Osteocyte (in vitro differentiated cells): ENCODE results near the gene CFAP206. TPM values are rescaled to one million over a fixed set of nuclear protein-coding genes. Genes with fewer than 3 reads are reported as not detected.

Experiments
- DNase-seq: peaks from one replicate; pipeline ENCODE4 v3.0.0; 2021; ENCODE audit warnings: mixed read lengths; ENCODE audit not compliant: unreplicated experiment; ENCODE audit errors: extremely low spot score
- H3K27ac Mint-ChIP-seq: one replicate; pipeline ENCODE4 v1.8.0; 2021; ENCODE audit warnings: mild to moderate bottlenecking, mixed read lengths; ENCODE audit not compliant: unreplicated experiment
- H3K27me3 Mint-ChIP-seq: one replicate; pipeline ENCODE4 v1.8.0; 2021; ENCODE audit warnings: mixed read lengths; ENCODE audit not compliant: unreplicated experiment
- H3K36me3 Mint-ChIP-seq: one replicate; pipeline ENCODE4 v1.8.0; 2021; ENCODE audit warnings: mixed read lengths; ENCODE audit not compliant: unreplicated experiment
- H3K4me1 Mint-ChIP-seq: one replicate; pipeline ENCODE4 v1.8.0; 2021; ENCODE audit warnings: mixed read lengths; ENCODE audit not compliant: unreplicated experiment
- H3K4me3 Mint-ChIP-seq: one replicate; pipeline ENCODE4 v1.8.0; 2021; ENCODE audit warnings: mild to moderate bottlenecking, moderate library complexity, mixed read lengths; ENCODE audit not compliant: unreplicated experiment
- H3K9me3 Mint-ChIP-seq: one replicate; pipeline ENCODE4 v1.8.0; 2021; ENCODE audit warnings: mixed read lengths; ENCODE audit not compliant: unreplicated experiment
- CTCF ChIP-seq: fragments of 200-600 bp; sonication (generic); IDR thresholded peaks from 2 replicates; pipeline ENCODE4 v1.5.0; 2021; ENCODE audit warnings: antibody characterized with exemption, mild to moderate bottlenecking, moderate library complexity
- total RNA-seq: library from RNA; stranded (reverse); gene quantifications from 2 replicates; pipeline ENCODE4 v1.2.1, GENCODE V29; 2021

The CFAP206 gene
- total RNA-seq, 1 donor from 2014 or later = 0.30 TPM

DNA sequence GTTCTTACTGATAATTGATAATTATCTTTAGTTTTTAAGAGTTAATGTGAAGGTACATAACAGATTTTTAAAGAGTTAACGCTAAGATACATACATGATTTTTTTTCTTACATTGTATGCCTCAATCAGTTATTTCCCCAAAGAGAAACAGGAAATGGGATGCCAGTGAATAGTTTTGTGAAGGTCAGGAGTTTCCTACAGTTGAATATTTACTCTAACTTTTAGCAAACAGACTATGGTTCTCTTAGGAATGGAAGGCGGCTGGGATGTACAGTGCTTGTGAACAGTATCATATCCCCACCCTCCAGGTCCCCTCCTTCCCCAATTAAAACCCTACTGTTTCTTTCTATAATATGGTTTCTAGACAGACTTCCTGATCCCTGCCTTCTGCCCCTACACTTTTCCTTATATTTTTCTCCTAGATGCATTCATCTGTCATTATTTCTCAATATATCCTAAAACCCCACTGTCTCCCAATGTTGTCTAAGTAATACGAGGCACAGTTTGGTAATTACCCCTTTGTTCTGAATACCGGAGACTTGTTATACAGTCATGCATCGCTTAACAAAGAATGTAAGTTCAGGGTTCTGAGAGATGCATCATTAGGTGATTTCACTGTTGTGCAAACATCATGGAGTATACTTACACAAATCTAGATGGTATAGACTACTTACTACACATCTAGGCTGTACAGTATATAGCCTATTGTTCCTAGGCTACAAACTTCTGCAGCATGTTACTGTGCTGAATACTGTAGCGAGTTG lies 94.2 kb downstream of the CFAP206 start:
- Mint-ChIP-seq H3K36me3 (peaks cover 31% of the 10 kb centered on the region), H3K27me3 (no peaks in the 10 kb centered on the region)
- no peak for DNase-seq

DNA sequence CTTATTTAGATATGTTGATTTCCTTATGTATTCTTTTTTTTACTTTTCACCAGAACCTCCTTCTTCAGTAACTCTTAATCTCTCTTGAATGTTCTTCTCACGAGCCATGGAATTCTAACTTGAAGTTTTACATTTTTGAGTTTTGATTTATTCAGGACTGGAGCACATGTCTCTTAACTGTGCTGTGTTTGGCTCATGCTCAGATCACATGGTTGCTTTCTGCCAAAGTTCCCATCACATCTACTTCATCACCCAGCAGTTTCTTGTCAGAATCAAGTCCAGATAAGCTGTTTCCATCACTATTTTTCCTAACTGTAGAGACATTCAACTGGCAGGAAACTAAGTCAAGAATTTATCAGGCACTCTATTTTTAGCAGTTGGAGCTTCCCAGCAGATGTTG lies 96.7 kb downstream of the CFAP206 start:
- no peak for TF ChIP-seq CTCF
- peaks cover 38% of the 10 kb centered on the region for H3K36me3 Mint-ChIP-seq
- H3K27me3 Mint-ChIP-seq = no peaks in the 10 kb centered on the region
- no peaks in the 10 kb centered on the region for H3K9me3 Mint-ChIP-seq
- no peak for DNase-seq
- H3K4me3 Mint-ChIP-seq = no peak overlapping the region
- H3K4me1 Mint-ChIP-seq = peaks cover 5% of the 10 kb centered on the region
- H3K27ac Mint-ChIP-seq = no peak overlapping the region

More for the DNA sequence above, 94.2 kb downstream of the CFAP206 start:
- Mint-ChIP-seq H3K4me3 (no peak overlapping the region), H3K4me1 (peaks cover 5% of the 10 kb centered on the region), H3K27ac (peak overlapping the region; percentile 56), H3K9me3 (no peaks in the 10 kb centered on the region)
- TF ChIP-seq CTCF = no peak

Other genes with a start within 250 kb of the CFAP206 start
- 8.7 and 12.1 TPM in 2 replicates for gene SMIM8, start 85.4 kb upstream of the CFAP206 start, total RNA-seq
- gene GJB7, start 78.7 kb upstream of the CFAP206 start, total RNA-seq = 0.21 TPM in 1 of 2 replicates, not detected in the other
- 3.8 and 5.1 TPM in 2 replicates for gene C6orf163, start 63.2 kb upstream of the CFAP206 start, total RNA-seq
- 17.2 and 19.0 TPM in 2 replicates for gene SLC35A1, start 65.0 kb downstream of the CFAP206 start, total RNA-seq
- gene RARS2, start 182.0 kb downstream of the CFAP206 start, total RNA-seq = 40.1 and 42.0 TPM in 2 replicates
- gene ORC3, start 182.2 kb downstream of the CFAP206 start, total RNA-seq = 21.4 and 22.0 TPM in 2 replicates